Iris pigment epithelial cell (primary cell): ENCODE measurements around the gene ZBTB42.

Experiments
- DNase-seq: peaks from one replicate; pipeline ENCODE4 v3.0.0-alpha.2; 2011; ENCODE audit warnings: low read depth

Gene ZBTB42

GRCh38 chr14:104769324-104770071 lies 31.4 kb upstream of the ZBTB42 start:
- DNase-seq = no peak

GRCh38 chr14:104770072-104770579 lies 30.8 kb upstream of the ZBTB42 start:
- DNase-seq = no peak

- DNase-seq = peak; percentile 32
Measured at GRCh38 chr14:104770851-104771272, 30.0 kb upstream of the ZBTB42 start.

GRCh38 chr14:104771374-104771773 lies 29.5 kb upstream of the ZBTB42 start:
- no peak for DNase-seq

GRCh38 chr14:104771918-104772706 lies 28.8 kb upstream of the ZBTB42 start:
- no peak for DNase-seq

GRCh38 chr14:104772707-104773504 lies 28.0 kb upstream of the ZBTB42 start:
- DNase-seq = no peak

GRCh38 chr14:104773505-104774452 lies 27.1 kb upstream of the ZBTB42 start:
- no peak for DNase-seq

GRCh38 chr14:104774453-104775072 lies 26.3 kb upstream of the ZBTB42 start:
- no peak for DNase-seq

GRCh38 chr14:104775073-104775489 lies 25.8 kb upstream of the ZBTB42 start:
- no peak for DNase-seq

GRCh38 chr14:104776481-104776880 lies 24.4 kb upstream of the ZBTB42 start:
- DNase-seq = no peak

GRCh38 chr14:104776961-104777807 lies 23.7 kb upstream of the ZBTB42 start:
- DNase-seq = no peak

- no peak for DNase-seq
Measured at GRCh38 chr14:104777808-104778249, 23.1 kb upstream of the ZBTB42 start.

GRCh38 chr14:104778694-104779331 lies 22.1 kb upstream of the ZBTB42 start:
- DNase-seq = no peak

GRCh38 chr14:104779776-104780512 lies 21.0 kb upstream of the ZBTB42 start:
- DNase-seq = no peak

- DNase-seq = no peak
Measured at GRCh38 chr14:104780513-104781030, 20.3 kb upstream of the ZBTB42 start.

GRCh38 chr14:104781271-104782077 lies 19.4 kb upstream of the ZBTB42 start:
- no peak for DNase-seq

GRCh38 chr14:104782086-104782807 lies 18.7 kb upstream of the ZBTB42 start:
- no peak for DNase-seq
